ENCODE data around the gene NUS1.
"Not testable (repeated sequence)": the region's sequence is repeated elsewhere in the genome, so short reads cannot be mapped to it uniquely, and the experiment has no call there.

Gene NUS1

DNA sequence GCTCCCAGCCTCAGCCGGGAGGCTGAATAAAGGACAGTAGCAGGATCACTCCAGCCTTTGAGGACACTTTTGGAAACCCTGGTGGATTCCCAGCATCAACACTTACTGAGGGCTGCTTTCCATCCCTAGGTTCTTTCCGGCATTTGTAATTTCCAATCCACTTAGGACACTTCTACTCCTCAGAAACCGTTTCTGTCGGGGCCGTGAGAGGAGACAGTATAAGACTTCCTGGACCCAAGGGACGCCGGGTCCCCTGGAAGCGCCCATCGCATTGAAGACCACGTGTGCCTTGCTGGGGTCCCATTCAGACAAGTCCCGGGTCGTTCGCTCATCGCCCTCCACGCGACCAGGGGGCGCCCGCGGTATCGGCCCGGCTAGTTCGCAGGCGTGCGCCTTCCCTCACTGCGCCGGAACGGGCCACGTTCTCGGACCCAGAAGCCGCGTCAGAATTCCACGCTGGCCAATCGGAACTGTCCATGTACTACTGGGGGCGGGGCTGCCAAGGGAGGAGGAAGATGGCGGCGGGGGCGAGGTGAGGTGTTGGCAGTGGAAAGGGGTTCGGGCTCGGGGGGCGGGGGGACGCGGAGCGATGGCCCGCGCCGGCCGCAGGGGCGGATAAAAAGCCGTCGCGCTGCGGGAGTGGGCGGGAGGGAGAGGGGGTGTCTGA, at the start of gene NUS1:
TSS of gene NUS1 (plus strand) at position 479 of the 667 bp plus-strand sequence. CDS start 202 bp downstream, outside the sequence.
- no peaks in the 10 kb centered on the region for H3K27me3 ChIP-seq
- H4K20me1 ChIP-seq: peaks cover 26 to 43% (median 37%) of the 10 kb centered on the region in 11 experiments; a peak in 21 of 22 replicates
- H3K4me1 ChIP-seq: peaks cover 29 to 43% (median 33%) of the 10 kb centered on the region in 10 experiments
- peaks cover 11 to 36% (median 33%) of the 10 kb centered on the region in 11 experiments for H3K36me3 ChIP-seq
- H3K9me3 ChIP-seq (replicated peaks in 1 of 11): peaks cover 8 to 23% (median 16%) of the 10 kb centered on the region in 11 experiments; a peak in 18 of 22 replicates
- TF ChIP-seq Cebpa-rat (IDR thresholded peaks at IDR 0.05): no peak
- peak within 1 kb of the TSS; percentile 77 to 87 (median 85) for H3K9ac ChIP-seq
- H3K4me3 ChIP-seq: peak within 1 kb of the TSS; percentile 63 to 83 (median 77)
- H3K27ac ChIP-seq: peak within 1 kb of the TSS; percentile 63 to 87 (median 81); a peak in 21 of 22 replicates
- H3K4me2 ChIP-seq: peak within 1 kb of the TSS; percentile 82 to 97 (median 92)

DNA sequence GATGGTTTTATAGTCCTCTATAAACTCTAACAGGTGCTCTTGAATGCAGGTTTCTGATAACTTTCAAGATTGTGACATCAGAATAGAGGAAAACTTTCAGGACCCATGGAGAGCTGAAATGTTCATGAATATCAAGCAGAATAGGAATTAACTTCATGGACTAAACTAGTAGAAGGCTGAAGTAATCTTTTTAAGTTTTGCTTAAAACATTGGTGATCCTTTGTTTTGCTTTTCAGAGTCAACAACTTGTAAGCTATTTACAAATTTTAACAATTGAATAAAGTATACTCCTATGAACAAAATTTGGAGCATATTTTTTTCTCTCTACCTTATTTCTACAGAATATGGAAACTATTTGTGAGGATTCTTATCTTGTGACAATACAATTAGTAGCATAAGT, 47.7 kb upstream of the NUS1 start:
- Histone ChIP-seq H3K4me3 (no peak overlapping the region), H4K20me1 (no peaks in the 10 kb centered on the region), H3K4me2 (no peak overlapping the region), H3K27ac (no peak overlapping the region), H3K9me3 (replicated peaks in 1 of 11) (peaks cover 59 to 75% (median 63%) of the 10 kb centered on the region in 11 experiments), H3K9ac (no peak overlapping the region), H3K4me1 (no peaks in the 10 kb centered on the region), H3K36me3 (peaks cover 0 to 4% (median 0%) of the 10 kb centered on the region in 11 experiments; a peak in 2 of 22 replicates), H3K27me3 (no peaks in the 10 kb centered on the region)
- no peak for TF ChIP-seq Cebpa-rat (IDR thresholded peaks at IDR 0.05)

DNA sequence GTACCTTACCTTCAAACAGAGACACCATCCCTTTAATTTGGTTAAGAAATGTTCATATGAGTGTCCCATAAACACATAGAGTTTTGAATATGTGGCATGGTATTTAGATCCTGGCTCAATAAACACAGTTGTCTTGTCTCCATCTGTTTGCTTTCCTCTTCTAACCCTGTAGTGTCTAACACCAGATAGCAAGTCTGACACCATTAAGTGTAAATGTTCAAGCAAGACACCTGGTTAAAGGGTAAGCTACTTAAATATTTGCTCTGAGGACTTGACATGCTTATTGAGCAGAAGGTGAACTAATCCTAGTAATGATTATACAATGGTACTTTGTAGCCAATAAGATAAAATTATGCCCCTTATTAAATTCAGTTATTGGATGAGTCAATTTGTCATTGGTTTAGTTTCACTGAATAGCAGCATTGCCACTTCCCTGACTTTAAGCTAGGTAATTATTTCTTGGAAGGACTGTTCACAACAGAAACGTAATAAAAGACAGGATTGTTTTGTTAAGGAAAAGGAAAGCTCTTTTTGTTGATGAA, 46.1 kb upstream of the NUS1 start:
- no peak overlapping the region for H3K27ac ChIP-seq
- H4K20me1 ChIP-seq: no peaks in the 10 kb centered on the region
- H3K9ac ChIP-seq: no peak overlapping the region
- peaks cover 0 to 4% (median 0%) of the 10 kb centered on the region in 11 experiments; a peak in 2 of 22 replicates for H3K36me3 ChIP-seq
- TF ChIP-seq Cebpa-rat (IDR thresholded peaks at IDR 0.05): no peak
- H3K9me3 ChIP-seq (replicated peaks in 1 of 11): peaks cover 46 to 59% (median 48%) of the 10 kb centered on the region in 11 experiments
- H3K4me1 ChIP-seq: no peaks in the 10 kb centered on the region
- no peaks in the 10 kb centered on the region for H3K27me3 ChIP-seq
- no peak overlapping the region for H3K4me3 ChIP-seq
- no peak overlapping the region for H3K4me2 ChIP-seq

DNA sequence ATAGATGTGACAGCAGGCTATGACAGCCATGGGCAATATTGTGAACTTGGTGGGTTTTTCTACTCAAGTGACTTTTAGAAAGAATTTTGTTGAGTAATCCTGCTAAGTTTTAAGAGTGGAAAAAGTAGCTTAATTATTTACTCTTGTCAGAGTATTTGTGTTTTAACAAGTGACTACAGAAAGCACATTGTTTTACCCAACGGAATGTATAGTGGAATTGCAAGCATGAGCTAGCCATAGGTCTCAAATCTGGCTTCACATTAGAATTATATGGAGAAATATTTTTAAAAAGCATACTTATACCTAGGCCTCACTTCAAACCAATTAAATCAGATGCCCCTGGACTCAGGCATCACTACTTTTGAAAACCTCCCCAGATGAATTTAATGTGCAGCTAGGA, 37.5 kb upstream of the NUS1 start:
- H3K9me3 ChIP-seq (replicated peaks in 1 of 11): peaks cover 6 to 13% (median 9%) of the 10 kb centered on the region in 11 experiments; a peak in 20 of 22 replicates
- TF ChIP-seq Cebpa-rat (IDR thresholded peaks at IDR 0.05): no peak
- H3K4me1 ChIP-seq: no peaks in the 10 kb centered on the region
- H3K4me3 ChIP-seq: no peak overlapping the region
- H3K4me2 ChIP-seq: no peak overlapping the region
- H4K20me1 ChIP-seq: no peaks in the 10 kb centered on the region
- no peak overlapping the region for H3K27ac ChIP-seq
- H3K9ac ChIP-seq: no peak overlapping the region
- H3K27me3 ChIP-seq: no peaks in the 10 kb centered on the region
- peaks cover 0 to 13% (median 0%) of the 10 kb centered on the region in 11 experiments; a peak in 2 of 22 replicates for H3K36me3 ChIP-seq

DNA sequence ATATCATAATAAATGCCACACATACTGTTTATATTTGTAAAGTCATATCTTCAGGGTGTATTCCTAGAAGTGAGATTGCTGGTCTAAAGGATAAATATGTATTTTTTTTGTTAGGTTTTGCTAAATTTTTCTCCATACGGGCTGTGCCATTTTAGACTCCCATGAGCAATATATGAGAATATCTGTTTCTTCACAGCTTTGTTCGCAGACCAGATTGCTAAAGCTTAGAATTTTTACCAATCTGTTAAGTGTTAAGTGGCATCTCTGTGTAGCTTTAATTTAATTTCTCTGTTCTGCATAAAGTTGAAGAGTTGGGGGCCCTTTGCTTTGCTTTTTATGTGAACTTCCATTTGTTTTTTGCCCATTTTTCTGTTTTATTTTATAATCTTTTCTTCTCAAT, 32.3 kb upstream of the NUS1 start:
- Histone ChIP-seq H3K9ac (no peak overlapping the region), H3K27me3 (no peaks in the 10 kb centered on the region), H3K4me2 (no peak overlapping the region), H4K20me1 (no peaks in the 10 kb centered on the region; a peak in 1 of 22 replicates), H3K4me1 (no peaks in the 10 kb centered on the region), H3K4me3 (no peak overlapping the region), H3K27ac (no peak overlapping the region), H3K9me3 (replicated peaks in 1 of 11) (peaks cover 0 to 19% (median 11%) of the 10 kb centered on the region in 11 experiments; a peak in 12 of 22 replicates), H3K36me3 (peaks cover 0 to 6% (median 0%) of the 10 kb centered on the region in 11 experiments; a peak in 1 of 22 replicates)
- TF ChIP-seq Cebpa-rat (IDR thresholded peaks at IDR 0.05): no peak

DNA sequence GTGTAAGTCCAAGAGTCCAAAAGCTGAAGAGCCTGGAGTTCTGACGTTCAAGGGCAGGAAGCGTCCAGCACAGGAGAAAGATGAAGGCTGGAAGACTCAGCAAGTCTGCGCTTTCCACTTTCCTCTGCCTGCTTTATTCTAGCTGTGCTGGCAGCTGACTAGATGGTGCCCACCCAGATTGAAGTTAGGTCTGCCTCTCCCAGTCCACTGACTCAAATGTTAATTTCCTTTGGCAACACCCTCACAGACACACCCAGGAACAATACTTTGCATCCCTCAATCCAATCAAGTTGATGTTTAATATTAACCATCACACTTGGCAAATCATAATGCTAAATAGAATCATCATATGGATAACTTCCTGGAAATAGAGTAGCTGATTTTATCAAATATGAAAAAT, 23.3 kb upstream of the NUS1 start:
- not testable (repeated sequence) for H3K36me3 ChIP-seq, H3K4me3 ChIP-seq, H3K27me3 ChIP-seq, H3K9ac ChIP-seq, H3K4me1 ChIP-seq, H3K27ac ChIP-seq, H3K4me2 ChIP-seq, H4K20me1 ChIP-seq
- peaks cover 0 to 14% (median 6%) of the 10 kb centered on the region in 11 experiments; a peak in 7 of 22 replicates for H3K9me3 ChIP-seq (replicated peaks in 1 of 11)

DNA sequence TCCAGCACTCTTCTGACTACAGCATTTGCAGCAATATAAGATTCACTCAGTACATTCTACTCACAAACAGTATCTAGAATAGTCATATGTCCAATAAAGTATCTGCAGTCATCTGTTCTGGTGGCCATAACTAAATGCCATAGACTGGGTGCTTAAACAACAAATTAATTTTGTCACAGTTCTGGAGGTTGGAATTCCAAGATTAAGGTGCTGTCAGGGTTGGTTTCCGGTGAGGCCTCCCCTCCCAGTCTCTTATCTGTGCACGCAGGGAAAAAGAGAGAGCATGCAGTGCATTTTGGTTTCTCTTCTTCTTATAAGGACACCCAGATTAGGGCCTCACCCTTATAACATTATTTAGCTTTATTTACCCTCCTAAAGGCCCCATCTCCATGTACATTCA, 21.3 kb upstream of the NUS1 start:
- H3K27ac ChIP-seq: no peak overlapping the region
- H3K4me2 ChIP-seq: no peak overlapping the region
- H3K36me3 ChIP-seq: peaks cover 0 to 6% (median 0%) of the 10 kb centered on the region in 11 experiments; a peak in 3 of 22 replicates
- H4K20me1 ChIP-seq: no peaks in the 10 kb centered on the region
- no peak for TF ChIP-seq Cebpa-rat (IDR thresholded peaks at IDR 0.05)
- H3K9ac ChIP-seq: no peak overlapping the region
- no peaks in the 10 kb centered on the region for H3K27me3 ChIP-seq
- H3K9me3 ChIP-seq (replicated peaks in 1 of 11): peaks cover 0 to 7% (median 0%) of the 10 kb centered on the region in 11 experiments; a peak in 3 of 22 replicates
- no peak overlapping the region for H3K4me3 ChIP-seq
- no peaks in the 10 kb centered on the region for H3K4me1 ChIP-seq

DNA sequence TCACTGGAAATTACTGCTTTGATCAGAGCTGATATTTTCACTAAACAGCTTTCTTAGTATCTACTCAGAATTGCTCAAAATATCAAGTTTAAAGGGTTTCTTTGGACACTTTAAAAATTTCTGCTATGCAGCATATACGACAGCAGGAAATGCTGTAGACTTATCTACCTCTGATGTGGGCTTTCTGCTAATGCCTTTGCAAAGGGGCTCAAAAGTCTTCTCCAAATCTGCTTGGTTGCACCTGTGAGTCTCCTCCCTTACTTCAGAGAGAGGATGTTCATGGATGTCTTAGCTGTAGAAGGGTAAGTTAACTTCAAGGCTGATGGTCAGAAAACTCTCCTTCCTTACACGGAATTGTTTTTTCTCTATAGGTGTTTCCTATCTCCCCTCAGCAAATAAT, 19.9 kb upstream of the NUS1 start:
- Histone ChIP-seq H3K4me3 (no peak overlapping the region), H3K9ac (no peak overlapping the region), H3K27ac (no peak overlapping the region), H3K27me3 (no peaks in the 10 kb centered on the region), H4K20me1 (no peaks in the 10 kb centered on the region), H3K9me3 (replicated peaks in 1 of 11) (peaks cover 0 to 2% (median 0%) of the 10 kb centered on the region in 11 experiments; a peak in 2 of 22 replicates), H3K4me2 (no peak overlapping the region), H3K4me1 (no peaks in the 10 kb centered on the region), H3K36me3 (peaks cover 0 to 19% (median under 1%) of the 10 kb centered on the region in 11 experiments; a peak in 9 of 22 replicates)
- TF ChIP-seq Cebpa-rat (IDR thresholded peaks at IDR 0.05): no peak

DNA sequence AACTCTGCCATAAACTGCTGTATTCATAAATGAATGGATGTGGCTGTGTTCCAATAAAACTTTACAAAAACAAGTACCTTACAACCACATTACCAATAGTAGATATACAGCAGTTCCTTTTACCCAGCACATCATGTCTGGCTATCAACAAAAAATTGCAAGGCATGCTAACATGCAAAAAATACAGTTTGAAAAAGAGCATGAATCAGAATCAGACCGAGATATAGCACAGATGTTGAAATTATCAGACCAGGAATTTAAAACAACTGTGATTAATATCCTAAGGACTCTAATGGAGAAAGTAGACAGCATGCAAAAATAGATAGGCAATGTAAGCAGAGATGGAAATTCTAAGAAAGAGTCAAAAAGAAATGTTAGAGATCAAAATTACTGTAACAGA, 8.4 kb upstream of the NUS1 start:
- H3K9ac ChIP-seq: no peak overlapping the region
- H3K4me1 ChIP-seq: no peaks in the 10 kb centered on the region
- no peaks in the 10 kb centered on the region for H3K27me3 ChIP-seq
- TF ChIP-seq Cebpa-rat (IDR thresholded peaks at IDR 0.05): no peak
- H3K27ac ChIP-seq: no peak overlapping the region
- H3K4me3 ChIP-seq: no peak overlapping the region
- H4K20me1 ChIP-seq: no peaks in the 10 kb centered on the region
- no peak overlapping the region for H3K4me2 ChIP-seq
- H3K36me3 ChIP-seq: peaks cover 0 to 4% (median 0%) of the 10 kb centered on the region in 11 experiments; a peak in 3 of 22 replicates
- H3K9me3 ChIP-seq (replicated peaks in 1 of 11): peaks cover 0 to 16% (median 10%) of the 10 kb centered on the region in 11 experiments; a peak in 14 of 22 replicates

All from BLaER1 treated with 17β-estradiol and CSF1 and Interleukin-3, amounts not matched to agents 10 nM and 100 nM (cell line).